Thyroid gland (tissue), 4 donors: ENCODE data around the gene RAB6B.

Experiments used
- POLR2A ChIP-seq, 2 donors: fragments of 450-650 bp; IDR thresholded peaks; one replicate each; pipeline ENCODE4 v1.6.1; 2017; ENCODE audit warnings: antibody characterized with exemption in 2 of 2, mild to moderate bottlenecking in 2 of 2, moderate library complexity in 1 of 2
- TF ChIP-seq, protein P1 (sequence below), 6 experiments: fragments of 200-600 bp in 3 of 6; fragments of 450-650 bp in 3 of 6; sonication (generic) in 3 of 6; IDR thresholded peaks; one replicate each; pipeline ENCODE4 v1.5.1; 2016 to 2019; ENCODE audit warnings: antibody characterized with exemption in 6 of 6, mild to moderate bottlenecking in 2 of 6, inconsistent platforms in 1 of 6, moderate library complexity in 1 of 6

DNA sequence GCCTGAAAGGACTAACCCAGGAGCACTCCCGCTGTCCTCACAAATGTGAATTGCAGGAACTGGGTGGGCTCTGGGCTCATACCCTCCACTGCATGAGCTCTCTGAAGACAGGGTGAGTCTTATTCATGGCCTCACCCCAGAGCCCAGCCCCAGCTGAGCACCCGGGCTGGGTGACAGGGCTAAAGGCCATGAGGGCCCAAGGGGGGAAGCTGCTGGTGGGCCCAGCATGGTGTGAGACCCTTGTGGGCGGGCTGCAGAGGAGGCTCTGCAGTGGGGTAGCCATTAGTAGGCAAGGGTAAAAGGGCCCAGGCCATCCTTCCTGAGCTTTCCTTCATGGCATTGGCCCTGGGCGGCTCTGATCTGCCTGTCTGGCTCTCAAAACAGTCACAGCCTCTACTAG is 59.7 kb downstream of the RAB6B start:
- TF ChIP-seq, protein P1, sequence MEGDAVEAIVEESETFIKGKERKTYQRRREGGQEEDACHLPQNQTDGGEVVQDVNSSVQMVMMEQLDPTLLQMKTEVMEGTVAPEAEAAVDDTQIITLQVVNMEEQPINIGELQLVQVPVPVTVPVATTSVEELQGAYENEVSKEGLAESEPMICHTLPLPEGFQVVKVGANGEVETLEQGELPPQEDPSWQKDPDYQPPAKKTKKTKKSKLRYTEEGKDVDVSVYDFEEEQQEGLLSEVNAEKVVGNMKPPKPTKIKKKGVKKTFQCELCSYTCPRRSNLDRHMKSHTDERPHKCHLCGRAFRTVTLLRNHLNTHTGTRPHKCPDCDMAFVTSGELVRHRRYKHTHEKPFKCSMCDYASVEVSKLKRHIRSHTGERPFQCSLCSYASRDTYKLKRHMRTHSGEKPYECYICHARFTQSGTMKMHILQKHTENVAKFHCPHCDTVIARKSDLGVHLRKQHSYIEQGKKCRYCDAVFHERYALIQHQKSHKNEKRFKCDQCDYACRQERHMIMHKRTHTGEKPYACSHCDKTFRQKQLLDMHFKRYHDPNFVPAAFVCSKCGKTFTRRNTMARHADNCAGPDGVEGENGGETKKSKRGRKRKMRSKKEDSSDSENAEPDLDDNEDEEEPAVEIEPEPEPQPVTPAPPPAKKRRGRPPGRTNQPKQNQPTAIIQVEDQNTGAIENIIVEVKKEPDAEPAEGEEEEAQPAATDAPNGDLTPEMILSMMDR (IDR thresholded peaks at IDR 0.05) = no peak
- TF ChIP-seq POLR2A (IDR thresholded peaks at IDR 0.05) = no peak
